Endothelial cell of umbilical vein (primary cell): ENCODE results near the gene TTLL11. TPM values are rescaled to one million over a fixed set of nuclear protein-coding genes. Genes with fewer than 3 reads are reported as not detected.

Experiments
- BruUV-seq: library from RNA; stranded (reverse); fragments of 400-500 nt; replicated peaks from 2 replicates; lab custom pipeline; 2021; lab: Mats Ljungman, UMichigan
- CTCF ChIA-PET: fragments of 300-600, 350-600 bp; sonication (Branson Sonifier 250); formaldehyde crosslinking; loops from one replicate; lab custom pipeline; 2021; ENCODE audit warnings: antibody characterized with exemption, inconsistent platforms; lab: Charles Lee
- POLR2A ChIA-PET: fragments of 300-600, 350-600 bp; sonication (Branson Sonifier 250); formaldehyde crosslinking; loops from one replicate; lab custom pipeline; 2021; ENCODE audit warnings: antibody characterized with exemption, inconsistent platforms; lab: Charles Lee
- DNase-seq: peaks from one replicate; pipeline ENCODE4 v3.0.0-alpha.2; 2011; ENCODE audit warnings: low read depth, low spot score
- FAIRE-seq: peaks from 2 replicates; lab custom pipeline; 2011; peaks lifted over from hg19 to GRCh38; lab: Jason Lieb, UNC
- H2AFZ ChIP-seq: 2 replicates; pipeline ENCODE4 v1.6.0; 2012; ENCODE audit warnings: low read depth, low read length, control low read depth, inconsistent platforms
- H3K27ac ChIP-seq: 2 replicates; pipeline ENCODE4 v1.5.1; 2011; ENCODE audit warnings: low read depth, mild to moderate bottlenecking, control low read depth, low read length, moderate library complexity; ENCODE audit not compliant: insufficient read depth
- H3K27me3 ChIP-seq, 2 experiments: 2 replicates each; pipeline versions ENCODE4 v1.6.0 to v1.6.1; 2011; ENCODE audit warnings: low read length in 2 of 2, mixed read lengths in 1 of 2; ENCODE audit not compliant: control insufficient read depth in 2 of 2, insufficient read depth in 2 of 2
- H3K36me3 ChIP-seq, 2 experiments: 2 replicates in 1 of 2; 3 replicates in 1 of 2; pipeline ENCODE4 v1.5.1; 2011; ENCODE audit warnings: low read length in 2 of 2, mild to moderate bottlenecking in 1 of 2, moderate library complexity in 1 of 2; ENCODE audit not compliant: control insufficient read depth in 2 of 2, insufficient read depth in 2 of 2; ENCODE audit errors: extremely low read depth in 1 of 2
- H3K4me1 ChIP-seq: 3 replicates; pipeline ENCODE4 v1.5.1; 2011; ENCODE audit warnings: mild to moderate bottlenecking, low read length; ENCODE audit not compliant: control insufficient read depth, insufficient read depth; ENCODE audit errors: extremely low read depth
- H3K4me2 ChIP-seq: 2 replicates; pipeline ENCODE4 v1.6.1; 2011; ENCODE audit warnings: low read length, control low read depth, mixed read lengths; ENCODE audit not compliant: insufficient read depth
- H3K4me3 ChIP-seq, 3 experiments: fragments of 200-600 bp in 1 of 3; sonication (generic), shearing (Covaris generic) in 1 of 3; replicated peaks in 1 of 3; 2 replicates each; pipeline ENCODE4 v1.5.1; 2011 to 2016; ENCODE audit warnings: control low read depth in 3 of 3, low read length in 3 of 3, mild to moderate bottlenecking in 2 of 3, inconsistent platforms in 1 of 3, low read depth in 1 of 3, moderate library complexity in 1 of 3; ENCODE audit not compliant: insufficient read depth in 1 of 3
- H3K79me2 ChIP-seq: 2 replicates; pipeline ENCODE4 v1.6.0; 2012; ENCODE audit warnings: low read length, inconsistent platforms; ENCODE audit not compliant: control insufficient read depth, insufficient read depth
- H3K9ac ChIP-seq: replicated peaks from 2 replicates; pipeline ENCODE3; 2011; ENCODE audit warnings: low read length, control low read depth; ENCODE audit not compliant: insufficient read depth; ENCODE audit errors: extremely low read depth
- H3K9me1 ChIP-seq: replicated peaks from 3 replicates; pipeline ENCODE4 v1.6.0; 2011; ENCODE audit warnings: mild to moderate bottlenecking, low read length; ENCODE audit not compliant: control insufficient read depth, insufficient read depth; ENCODE audit errors: extremely low read depth
- H3K9me3 ChIP-seq: replicated peaks from 2 replicates; pipeline ENCODE4 v1.5.1; 2012; ENCODE audit warnings: low read length, inconsistent platforms; ENCODE audit not compliant: control insufficient read depth, insufficient read depth
- H4K20me1 ChIP-seq: replicated peaks from 2 replicates; pipeline ENCODE3; 2011; ENCODE audit warnings: mild to moderate bottlenecking, low read length; ENCODE audit not compliant: control insufficient read depth, insufficient read depth; ENCODE audit errors: extremely low read depth
- CTCF ChIP-seq, 2 donors: IDR thresholded peaks; 1 replicate in 1 of 2; 2 replicates in 1 of 2; pipeline ENCODE4 v1.5.1; 2011; ENCODE audit warnings: low read length in 2 of 2, mild to moderate bottlenecking in 2 of 2, moderate library complexity in 2 of 2, control low read depth in 1 of 2, inconsistent platforms in 1 of 2, low read depth in 1 of 2; ENCODE audit not compliant: insufficient read depth in 1 of 2; ENCODE audit errors: extremely low read depth in 1 of 2
- EZH2 ChIP-seq: IDR thresholded peaks from 2 replicates; pipeline ENCODE4 v1.6.1; 2012; ENCODE audit warnings: borderline replicate concordance, low read depth, mild to moderate bottlenecking, moderate library complexity, low read length, inconsistent platforms; ENCODE audit not compliant: severe bottlenecking
- FOS ChIP-seq: IDR thresholded peaks from 2 replicates; pipeline ENCODE4 v1.6.1; 2011; ENCODE audit warnings: mild to moderate bottlenecking, low read length, moderate library complexity, borderline replicate concordance; ENCODE audit not compliant: insufficient read depth
- GATA2 ChIP-seq: IDR thresholded peaks from 2 replicates; pipeline ENCODE4 v1.7.0; 2011; ENCODE audit warnings: low read depth, mild to moderate bottlenecking, moderate library complexity, mixed read lengths, low read length; ENCODE audit not compliant: insufficient read length, insufficient read depth
- JUN ChIP-seq: IDR thresholded peaks from 2 replicates; pipeline ENCODE4 v1.6.1; 2011; ENCODE audit warnings: borderline replicate concordance, low read depth; ENCODE audit not compliant: insufficient read length, insufficient read depth
- MAX ChIP-seq: IDR thresholded peaks from 2 replicates; pipeline ENCODE4 v1.6.1; 2011; ENCODE audit not compliant: insufficient read depth, insufficient read length
- MYC ChIP-seq: IDR thresholded peaks from one replicate; pipeline ENCODE4 v1.6.1; 2011; ENCODE audit warnings: mild to moderate bottlenecking, low read depth, low read length
- POLR2A ChIP-seq: IDR thresholded peaks from 2 replicates; pipeline ENCODE4 v1.6.1; 2012; ENCODE audit warnings: low read depth, mild to moderate bottlenecking, control low read depth, low read length
- POLR2AphosphoS5 ChIP-seq: IDR thresholded peaks from 2 replicates; pipeline ENCODE4 v1.6.1; 2012; ENCODE audit warnings: low read depth, mild to moderate bottlenecking, control low read depth, low read length, moderate library complexity; ENCODE audit not compliant: insufficient read depth
- dilution Hi-C: fragments of 300-500 bp; cut with MboI; formaldehyde crosslinking; loops from one replicate; pipeline ENCODE4 v1.15.0; 2019; ENCODE audit warnings: low sequenced_read_pairs; ENCODE audit not compliant: extremely low pct_ligation_motif_present
- intact Hi-C: fragments of 100-400 bp; cut with micrococcal nuclease; formaldehyde crosslinking; loops from one replicate; pipeline ENCODE4 v1.10.0; 2022
- polyA plus RNA-seq, 4 experiments: library from polyadenylated mRNA; depleted of rRNA in 3 of 4; stranded (reverse) in 3 of 4; unstranded in 1 of 4; fragments of >200 nt; gene quantifications; 2 replicates each; pipeline versions ENCODE4 v1.2.1 to v1.2.3, GENCODE V29; 2011 to 2012; ENCODE audit warnings: missing spikeins in 1 of 4
- total RNA-seq: library from RNA; stranded (reverse); gene quantifications from 2 replicates; pipeline ENCODE4 v1.2.3, GENCODE V29; 2021

Gene TTLL11
- total and polyA plus RNA-seq, 2 donors (not counting 3 experiments of a cell fraction or from before 2014, with no cell fraction given), result 4.9 to 5.1 TPM

GRCh38 chr9:122122903-122123632 is 30.0 kb upstream of the TTLL11 start:
- ChIA-PET POLR2A (no interaction called here), CTCF (interaction anchor here (0.6 to 14.3 kb wide), 19 partner anchors 9 to 694 kb away, joined by 3 to 576 read pairs (median 4); no protein-coding TSS in a partner anchor)
- Histone ChIP-seq H3K9me3 (no peaks in the 10 kb centered on the region), H4K20me1 (no peaks in the 10 kb centered on the region), H3K9ac (no peak overlapping the region), H3K4me3 (no peak overlapping the region), H3K36me3 (no peaks in the 10 kb centered on the region), H3K27me3 (no peaks in the 10 kb centered on the region), H3K79me2 (no peaks in the 10 kb centered on the region), H2AFZ (no peak overlapping the region), H3K9me1 (no peaks in the 10 kb centered on the region), H3K4me1 (peaks cover 12% of the 10 kb centered on the region), H3K27ac (no peak overlapping the region), H3K4me2 (no peak overlapping the region)
- intact Hi-C loops (loop anchor here (1.0 kb wide), 2 partner anchors 24 to 577 kb away; no protein-coding TSS in a partner anchor), dilution Hi-C loops (loop anchor here (25.0 kb wide), 1 partner anchor 239 kb away; the partner anchor contains the start of gene PTGS1)
- peak; percentile 78 for DNase-seq
- BruUV-seq, result no TSS peak
- peak; percentile 85 for FAIRE-seq
- no peak for TF ChIP-seq POLR2A
- TF ChIP-seq CTCF (IDR thresholded peaks at IDR 0.05; ENCODE audit: extremely low read depth in 1 of 2, insufficient read depth in 1 of 2, low read depth in 1 of 2, low read length in 2 of 2), result peak; percentile 98 to 100

GRCh38 chr9:122122468-122122867 is 29.4 kb upstream of the TTLL11 start:
- Histone ChIP-seq H2AFZ (no peak overlapping the region), H3K9me1 (no peaks in the 10 kb centered on the region), H3K4me1 (peaks cover 7% of the 10 kb centered on the region), H3K9ac (no peak overlapping the region), H3K27ac (no peak overlapping the region), H4K20me1 (no peaks in the 10 kb centered on the region), H3K9me3 (no peaks in the 10 kb centered on the region), H3K27me3 (no peaks in the 10 kb centered on the region), H3K79me2 (no peaks in the 10 kb centered on the region), H3K4me2 (no peak overlapping the region), H3K36me3 (no peaks in the 10 kb centered on the region), H3K4me3 (no peak overlapping the region)
- TF ChIP-seq MYC (no peak), CTCF (IDR thresholded peaks at IDR 0.05; ENCODE audit: extremely low read depth in 1 of 2, insufficient read depth in 1 of 2, low read depth in 1 of 2, low read length in 2 of 2) (no peak), POLR2A (no peak), JUN (no peak), FOS (no peak), POLR2AphosphoS5 (no peak), EZH2 (no peak), GATA2 (no peak), MAX (no peak)
- dilution Hi-C loops, result loop anchor here (25.0 kb wide), 1 partner anchor 240 kb away; the partner anchor contains the start of gene PTGS1
- ChIA-PET CTCF (interaction anchor here (1.0 to 14.3 kb wide), 12 partner anchors 9 to 576 kb away, joined by 3 to 576 read pairs (median 8); no protein-coding TSS in a partner anchor), POLR2A (no interaction called here)
- intact Hi-C loops, result no loop called here
- no TSS peak for BruUV-seq
- FAIRE-seq (no peak), DNase-seq (no peak)
